WTC11 (cell line): Measurements from ENCODE around the gene VTI1B. TPM values are rescaled to one million over a fixed set of nuclear protein-coding genes. Genes with fewer than 3 reads are reported as not detected.

Experiments
- ATAC-seq: fragments of 200-7000 bp; cut with Tn5 transposase; 2 replicates; pipeline ENCODE4 v1.10.0; 2021; ENCODE audit warnings: mild to moderate bottlenecking, moderate library complexity
- CTCF ChIA-PET: fragments of 300-600 bp; sonication (Branson Sonifier 250); formaldehyde crosslinking; loops from one replicate; lab custom pipeline; 2021; ENCODE audit warnings: antibody characterized with exemption; lab: Charles Lee
- POLR2A ChIA-PET: fragments of 350-600 bp; sonication (Branson Sonifier 250); formaldehyde crosslinking; loops from one replicate; lab custom pipeline; 2021; ENCODE audit warnings: antibody characterized with exemption; lab: Charles Lee
- DNase-seq: peaks from one replicate; pipeline ENCODE4 v3.0.0; 2021; ENCODE audit warnings: low spot score
- H3K27ac Mint-ChIP-seq: 2 replicates; pipeline ENCODE4 v1.8.0; 2021; ENCODE audit warnings: mixed read lengths
- H3K27me3 Mint-ChIP-seq: 2 replicates; pipeline ENCODE4 v1.8.0; 2021; ENCODE audit warnings: low read depth, mild to moderate bottlenecking, moderate library complexity, mixed read lengths
- H3K36me3 Mint-ChIP-seq: 2 replicates; pipeline ENCODE4 v1.8.0; 2021; ENCODE audit warnings: mixed read lengths
- H3K4me1 Mint-ChIP-seq: 2 replicates; pipeline ENCODE4 v1.8.0; 2022; ENCODE audit warnings: mixed read lengths
- H3K4me3 Mint-ChIP-seq: 2 replicates; pipeline ENCODE4 v1.8.0; 2021; ENCODE audit warnings: mild to moderate bottlenecking, moderate library complexity, mixed read lengths
- H3K9me3 Mint-ChIP-seq: 2 replicates; pipeline ENCODE4 v1.8.0; 2021; ENCODE audit warnings: mixed read lengths
- ATF2 ChIP-seq: sonication (generic); formaldehyde crosslinking; IDR thresholded peaks from 2 replicates; pipeline ENCODE4 v1.8.1; 2022; ENCODE audit warnings: low read depth, missing genetic modification reagents, borderline replicate concordance
- ELF4 ChIP-seq: sonication (generic); formaldehyde crosslinking; IDR thresholded peaks from 2 replicates; pipeline ENCODE4 v1.8.1; 2022; ENCODE audit warnings: low read depth, mild to moderate bottlenecking, moderate library complexity, missing genetic modification reagents
- FOXP1 ChIP-seq: sonication (generic); formaldehyde crosslinking; IDR thresholded peaks from 2 replicates; pipeline ENCODE4 v1.8.0; 2022; ENCODE audit warnings: missing genetic modification reagents, mild to moderate bottlenecking, moderate library complexity, borderline replicate concordance
- JAZF1 ChIP-seq: fragments of 250-450 bp; sonication (Bioruptor Pico); IDR thresholded peaks from 2 replicates; pipeline ENCODE4 v1.9.0; 2021; ENCODE audit warnings: moderate library complexity, mild to moderate bottlenecking, inconsistent platforms
- JUN ChIP-seq: sonication (generic); formaldehyde crosslinking; IDR thresholded peaks from 2 replicates; pipeline ENCODE4 v1.8.0; 2023; ENCODE audit warnings: mild to moderate bottlenecking, missing genetic modification reagents
- MXD4 ChIP-seq: fragments of 250-450 bp; sonication (Bioruptor Pico); IDR thresholded peaks from 2 replicates; pipeline ENCODE4 v1.8.0; 2021; ENCODE audit warnings: mild to moderate bottlenecking, moderate library complexity, borderline replicate concordance
- NFE2L1 ChIP-seq: sonication (generic); formaldehyde crosslinking; IDR thresholded peaks from 2 replicates; pipeline ENCODE4 v1.8.1; 2023; ENCODE audit warnings: missing genetic modification reagents
- NFYB ChIP-seq: sonication (generic); formaldehyde crosslinking; conservative IDR thresholded peaks from 2 replicates; pipeline ENCODE4 v1.8.0; 2022; ENCODE audit warnings: low read depth, missing genetic modification reagents
- OVOL2 ChIP-seq: fragments of 250-450 bp; sonication (Bioruptor Pico); IDR thresholded peaks from 2 replicates; pipeline ENCODE4 v1.9.0; 2021; ENCODE audit warnings: mild to moderate bottlenecking, borderline replicate concordance
- SMAD3 ChIP-seq: sonication (generic); formaldehyde crosslinking; IDR thresholded peaks from 2 replicates; pipeline ENCODE4 v1.8.0; 2022; ENCODE audit warnings: missing genetic modification reagents, mild to moderate bottlenecking, borderline replicate concordance
- SMAD4 ChIP-seq: sonication (generic); formaldehyde crosslinking; IDR thresholded peaks from 2 replicates; pipeline ENCODE4 v1.8.0; 2022; ENCODE audit warnings: mild to moderate bottlenecking, missing genetic modification reagents
- TCF7 ChIP-seq: sonication (generic); formaldehyde crosslinking; IDR thresholded peaks from 2 replicates; pipeline ENCODE4 v1.8.0; 2022; ENCODE audit warnings: mild to moderate bottlenecking, low read depth, missing genetic modification reagents, moderate library complexity
- ZNF423 ChIP-seq: fragments of 250-450 bp; sonication (Bioruptor Pico); IDR thresholded peaks from 2 replicates; pipeline ENCODE4 v2.1.2; 2022; ENCODE audit warnings: mild to moderate bottlenecking, moderate library complexity
- ZNF532 ChIP-seq: fragments of 250-450 bp; sonication (Bioruptor Pico); IDR thresholded peaks from 2 replicates; pipeline ENCODE4 v1.9.0; 2021; ENCODE audit warnings: mild to moderate bottlenecking, borderline replicate concordance
- total RNA-seq: library from RNA; stranded (reverse); gene quantifications from 3 replicates; pipeline ENCODE4 v1.2.3, GENCODE V29; 2021
- TF ChIP-seq, protein P1 (sequence below): sonication (generic); formaldehyde crosslinking; IDR thresholded peaks from 2 replicates; pipeline ENCODE4 v1.8.1; 2022; ENCODE audit warnings: low read depth, mild to moderate bottlenecking, moderate library complexity, missing genetic modification reagents, borderline replicate concordance
- TF ChIP-seq, protein P2 (sequence below): sonication (generic); formaldehyde crosslinking; IDR thresholded peaks from 2 replicates; pipeline ENCODE4 v1.8.1; 2023; ENCODE audit warnings: mild to moderate bottlenecking, moderate library complexity, missing genetic modification reagents
- TF ChIP-seq, protein P3 (sequence below): fragments of 250-450 bp; sonication (Bioruptor Pico); conservative IDR thresholded peaks from 2 replicates; pipeline ENCODE4 v1.9.0; 2021; ENCODE audit warnings: mild to moderate bottlenecking
- TF ChIP-seq, protein P4 (sequence below): sonication (generic); formaldehyde crosslinking; IDR thresholded peaks from 2 replicates; pipeline ENCODE4 v1.8.1; 2023; ENCODE audit warnings: mild to moderate bottlenecking, missing genetic modification reagents, borderline replicate concordance
- TF ChIP-seq, protein P5 (sequence below): sonication (generic); formaldehyde crosslinking; IDR thresholded peaks from 2 replicates; pipeline ENCODE4 v1.8.0; 2023; ENCODE audit warnings: mild to moderate bottlenecking, missing genetic modification reagents

The VTI1B gene
- total RNA-seq, 1 experiment from 2014 or later = 108 TPM

GRCh38 chr14:67602995-67603545 is 71.4 kb downstream of the VTI1B start:
- POLR2A ChIA-PET = interaction anchor here (0.7 kb wide), 1 partner anchor 170 kb away, joined by 4 read pairs; no protein-coding TSS in a partner anchor
- peaks cover 8% of the 10 kb centered on the region for H3K4me1 Mint-ChIP-seq
- ATAC-seq (no peak), DNase-seq (no peak)
- no peaks in the 10 kb centered on the region for H3K36me3 Mint-ChIP-seq
- H3K27ac Mint-ChIP-seq = no peak overlapping the region
- H3K27me3 Mint-ChIP-seq = peaks cover 86% of the 10 kb centered on the region
- no peaks in the 10 kb centered on the region for H3K9me3 Mint-ChIP-seq
- H3K4me3 Mint-ChIP-seq = no peak overlapping the region
- CTCF ChIA-PET = no interaction called here
- no peak for TF ChIP-seq SMAD4 (CRISPR knock-in tag)
- TF ChIP-seq SMAD3 (CRISPR knock-in tag) = no peak
- TF ChIP-seq ZNF532 (CRISPR knock-in tag) = no peak
- TF ChIP-seq NFYB = no peak
- no peak for TF ChIP-seq FOXP1 (CRISPR knock-in tag)
- TF ChIP-seq JAZF1 (CRISPR knock-in tag) = no peak
- TF ChIP-seq, protein P1, sequence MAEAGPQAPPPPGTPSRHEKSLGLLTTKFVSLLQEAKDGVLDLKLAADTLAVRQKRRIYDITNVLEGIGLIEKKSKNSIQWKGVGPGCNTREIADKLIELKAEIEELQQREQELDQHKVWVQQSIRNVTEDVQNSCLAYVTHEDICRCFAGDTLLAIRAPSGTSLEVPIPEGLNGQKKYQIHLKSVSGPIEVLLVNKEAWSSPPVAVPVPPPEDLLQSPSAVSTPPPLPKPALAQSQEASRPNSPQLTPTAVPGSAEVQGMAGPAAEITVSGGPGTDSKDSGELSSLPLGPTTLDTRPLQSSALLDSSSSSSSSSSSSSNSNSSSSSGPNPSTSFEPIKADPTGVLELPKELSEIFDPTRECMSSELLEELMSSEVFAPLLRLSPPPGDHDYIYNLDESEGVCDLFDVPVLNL (CRISPR knock-in tag) = no peak
- no peak for TF ChIP-seq NFE2L1
- no peak for TF ChIP-seq ZNF423 (CRISPR knock-in tag)
- no peak for TF ChIP-seq JUN (CRISPR knock-in tag)
- TF ChIP-seq, protein P2, sequence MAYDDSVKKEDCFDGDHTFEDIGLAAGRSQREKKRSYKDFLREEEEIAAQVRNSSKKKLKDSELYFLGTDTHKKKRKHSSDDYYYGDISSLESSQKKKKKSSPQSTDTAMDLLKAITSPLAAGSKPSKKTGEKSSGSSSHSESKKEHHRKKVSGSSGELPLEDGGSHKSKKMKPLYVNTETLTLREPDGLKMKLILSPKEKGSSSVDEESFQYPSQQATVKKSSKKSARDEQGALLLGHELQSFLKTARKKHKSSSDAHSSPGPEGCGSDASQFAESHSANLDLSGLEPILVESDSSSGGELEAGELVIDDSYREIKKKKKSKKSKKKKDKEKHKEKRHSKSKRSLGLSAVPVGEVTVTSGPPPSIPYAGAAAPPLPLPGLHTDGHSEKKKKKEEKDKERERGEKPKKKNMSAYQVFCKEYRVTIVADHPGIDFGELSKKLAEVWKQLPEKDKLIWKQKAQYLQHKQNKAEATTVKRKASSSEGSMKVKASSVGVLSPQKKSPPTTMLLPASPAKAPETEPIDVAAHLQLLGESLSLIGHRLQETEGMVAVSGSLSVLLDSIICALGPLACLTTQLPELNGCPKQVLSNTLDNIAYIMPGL (CRISPR knock-in tag) = no peak
- TF ChIP-seq ATF2 = no peak
- TF ChIP-seq OVOL2 (CRISPR knock-in tag) = no peak
- TF ChIP-seq TCF7 (CRISPR knock-in tag) = no peak
- TF ChIP-seq, protein P3, sequence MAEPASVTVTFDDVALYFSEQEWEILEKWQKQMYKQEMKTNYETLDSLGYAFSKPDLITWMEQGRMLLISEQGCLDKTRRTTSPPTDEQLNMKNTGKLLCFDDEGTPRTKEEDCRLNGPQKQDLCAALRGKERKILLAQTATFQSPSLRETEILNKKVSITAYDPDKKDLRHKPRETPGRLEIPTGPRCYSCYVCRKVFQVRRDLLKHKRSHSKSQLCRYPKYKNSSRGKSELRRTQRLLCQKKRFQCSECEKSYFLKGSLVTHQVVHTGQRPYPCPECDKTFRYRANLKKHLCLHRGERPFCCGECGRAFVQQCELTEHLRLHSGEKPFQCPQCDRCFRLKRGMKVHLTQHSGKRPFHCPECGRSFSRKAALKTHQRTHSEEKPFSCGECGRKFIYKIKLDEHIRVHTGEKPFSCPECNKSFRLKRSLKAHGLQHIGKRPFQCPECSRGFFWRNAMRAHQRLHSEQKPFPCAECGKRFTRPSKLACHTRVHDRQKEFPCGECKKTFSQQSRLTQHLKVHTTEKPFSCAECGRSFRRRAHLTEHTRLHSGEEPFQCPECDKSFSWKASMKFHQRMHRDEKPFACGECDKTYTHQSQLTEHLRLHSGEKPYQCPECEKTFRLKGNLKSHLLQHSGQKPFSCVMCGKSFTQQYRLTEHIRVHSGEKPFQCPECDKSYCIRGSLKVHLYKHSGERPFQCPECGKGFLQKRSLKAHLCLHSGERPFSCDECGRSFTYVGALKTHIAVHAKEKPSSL (CRISPR knock-in tag) = no peak
- TF ChIP-seq MXD4 (CRISPR knock-in tag) = no peak
- TF ChIP-seq ELF4 = no peak
- TF ChIP-seq, protein P4, sequence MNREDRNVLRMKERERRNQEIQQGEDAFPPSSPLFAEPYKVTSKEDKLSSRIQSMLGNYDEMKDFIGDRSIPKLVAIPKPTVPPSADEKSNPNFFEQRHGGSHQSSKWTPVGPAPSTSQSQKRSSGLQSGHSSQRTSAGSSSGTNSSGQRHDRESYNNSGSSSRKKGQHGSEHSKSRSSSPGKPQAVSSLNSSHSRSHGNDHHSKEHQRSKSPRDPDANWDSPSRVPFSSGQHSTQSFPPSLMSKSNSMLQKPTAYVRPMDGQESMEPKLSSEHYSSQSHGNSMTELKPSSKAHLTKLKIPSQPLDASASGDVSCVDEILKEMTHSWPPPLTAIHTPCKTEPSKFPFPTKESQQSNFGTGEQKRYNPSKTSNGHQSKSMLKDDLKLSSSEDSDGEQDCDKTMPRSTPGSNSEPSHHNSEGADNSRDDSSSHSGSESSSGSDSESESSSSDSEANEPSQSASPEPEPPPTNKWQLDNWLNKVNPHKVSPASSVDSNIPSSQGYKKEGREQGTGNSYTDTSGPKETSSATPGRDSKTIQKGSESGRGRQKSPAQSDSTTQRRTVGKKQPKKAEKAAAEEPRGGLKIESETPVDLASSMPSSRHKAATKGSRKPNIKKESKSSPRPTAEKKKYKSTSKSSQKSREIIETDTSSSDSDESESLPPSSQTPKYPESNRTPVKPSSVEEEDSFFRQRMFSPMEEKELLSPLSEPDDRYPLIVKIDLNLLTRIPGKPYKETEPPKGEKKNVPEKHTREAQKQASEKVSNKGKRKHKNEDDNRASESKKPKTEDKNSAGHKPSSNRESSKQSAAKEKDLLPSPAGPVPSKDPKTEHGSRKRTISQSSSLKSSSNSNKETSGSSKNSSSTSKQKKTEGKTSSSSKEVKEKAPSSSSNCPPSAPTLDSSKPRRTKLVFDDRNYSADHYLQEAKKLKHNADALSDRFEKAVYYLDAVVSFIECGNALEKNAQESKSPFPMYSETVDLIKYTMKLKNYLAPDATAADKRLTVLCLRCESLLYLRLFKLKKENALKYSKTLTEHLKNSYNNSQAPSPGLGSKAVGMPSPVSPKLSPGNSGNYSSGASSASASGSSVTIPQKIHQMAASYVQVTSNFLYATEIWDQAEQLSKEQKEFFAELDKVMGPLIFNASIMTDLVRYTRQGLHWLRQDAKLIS (CRISPR knock-in tag) = no peak
- TF ChIP-seq, protein P5, sequence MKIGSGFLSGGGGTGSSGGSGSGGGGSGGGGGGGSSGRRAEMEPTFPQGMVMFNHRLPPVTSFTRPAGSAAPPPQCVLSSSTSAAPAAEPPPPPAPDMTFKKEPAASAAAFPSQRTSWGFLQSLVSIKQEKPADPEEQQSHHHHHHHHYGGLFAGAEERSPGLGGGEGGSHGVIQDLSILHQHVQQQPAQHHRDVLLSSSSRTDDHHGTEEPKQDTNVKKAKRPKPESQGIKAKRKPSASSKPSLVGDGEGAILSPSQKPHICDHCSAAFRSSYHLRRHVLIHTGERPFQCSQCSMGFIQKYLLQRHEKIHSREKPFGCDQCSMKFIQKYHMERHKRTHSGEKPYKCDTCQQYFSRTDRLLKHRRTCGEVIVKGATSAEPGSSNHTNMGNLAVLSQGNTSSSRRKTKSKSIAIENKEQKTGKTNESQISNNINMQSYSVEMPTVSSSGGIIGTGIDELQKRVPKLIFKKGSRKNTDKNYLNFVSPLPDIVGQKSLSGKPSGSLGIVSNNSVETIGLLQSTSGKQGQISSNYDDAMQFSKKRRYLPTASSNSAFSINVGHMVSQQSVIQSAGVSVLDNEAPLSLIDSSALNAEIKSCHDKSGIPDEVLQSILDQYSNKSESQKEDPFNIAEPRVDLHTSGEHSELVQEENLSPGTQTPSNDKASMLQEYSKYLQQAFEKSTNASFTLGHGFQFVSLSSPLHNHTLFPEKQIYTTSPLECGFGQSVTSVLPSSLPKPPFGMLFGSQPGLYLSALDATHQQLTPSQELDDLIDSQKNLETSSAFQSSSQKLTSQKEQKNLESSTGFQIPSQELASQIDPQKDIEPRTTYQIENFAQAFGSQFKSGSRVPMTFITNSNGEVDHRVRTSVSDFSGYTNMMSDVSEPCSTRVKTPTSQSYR (CRISPR knock-in tag) = no peak
